ENCODE results near the gene SUB1. TPM values are rescaled to one million over a fixed set of nuclear protein-coding genes. Genes with fewer than 3 reads are reported as not detected.

SUB1 gene
- total RNA-seq, 2 donors from 2014 or later: 135 to 190 TPM

- DNase-seq (ENCODE audit: low spot score): no peak
- no peaks in the 10 kb centered on the region for H3K9me3 ChIP-seq
- no peak overlapping the region for H3K4me3 ChIP-seq
- H3K27ac ChIP-seq: no peak overlapping the region
- no peaks in the 10 kb centered on the region for H3K27me3 ChIP-seq (replicated peaks; ENCODE audit: insufficient read depth)
- 85% methylated on average over 16 of the region's 16 CpGs for WGBS
- H3K4me1 ChIP-seq (replicated peaks): no peaks in the 10 kb centered on the region
- intact Hi-C loops (cut with DNase I): no loop called here
- H3K36me3 ChIP-seq: no peaks in the 10 kb centered on the region
- TF ChIP-seq CTCF (IDR thresholded peaks at IDR 0.05) (no peak), POLR2A (IDR thresholded peaks at IDR 0.05) (no peak), POLR2AphosphoS5 (IDR thresholded peaks at IDR 0.05) (no peak)
Measured at GRCh38 chr5:32583582-32584232, 1.6 kb upstream of the SUB1 start.

- H3K36me3 ChIP-seq: no peaks in the 10 kb centered on the region
- 78% methylated on average over 6 of the region's 6 CpGs for WGBS
- H3K4me1 ChIP-seq (replicated peaks): no peaks in the 10 kb centered on the region
- no peak overlapping the region for H3K4me3 ChIP-seq
- intact Hi-C loops (cut with DNase I): loop anchor here (5.0 kb wide), 2 partner anchors 142 to 347 kb away; partner anchors contain the start of gene ZFR
- no peak overlapping the region for H3K27ac ChIP-seq
- no peaks in the 10 kb centered on the region for H3K9me3 ChIP-seq
- H3K27me3 ChIP-seq (replicated peaks; ENCODE audit: insufficient read depth): no peaks in the 10 kb centered on the region
- DNase-seq (ENCODE audit: low spot score): no peak
- no peak for TF ChIP-seq POLR2A (IDR thresholded peaks at IDR 0.05)
- no peak for TF ChIP-seq CTCF (IDR thresholded peaks at IDR 0.05)
- no peak for TF ChIP-seq POLR2AphosphoS5 (IDR thresholded peaks at IDR 0.05)
Measured at GRCh38 chr5:32584646-32585045, 711 bp upstream of the SUB1 start.

GRCh38 chr5:32585122-32585445 is 273 bp upstream of the SUB1 start:
- no peaks in the 10 kb centered on the region for H3K9me3 ChIP-seq
- no peaks in the 10 kb centered on the region for H3K4me1 ChIP-seq (replicated peaks)
- H3K36me3 ChIP-seq: no peaks in the 10 kb centered on the region
- TF ChIP-seq CTCF (IDR thresholded peaks at IDR 0.05) (no peak), POLR2AphosphoS5 (IDR thresholded peaks at IDR 0.05) (no peak), POLR2A (IDR thresholded peaks at IDR 0.05) (no peak)
- 26% methylated on average over 8 of the region's 8 CpGs for WGBS
- peak overlapping the region; percentile 77 to 100 for H3K4me3 ChIP-seq
- H3K27ac ChIP-seq: peak overlapping the region; percentile 96 to 100
- no peaks in the 10 kb centered on the region for H3K27me3 ChIP-seq (replicated peaks; ENCODE audit: insufficient read depth)
- intact Hi-C loops (cut with DNase I): loop anchor here (5.0 kb wide), 2 partner anchors 143 to 348 kb away; partner anchors contain the start of gene ZFR
- no peak for DNase-seq (ENCODE audit: low spot score)

GRCh38 chr5:32586276-32586599 is 881 bp downstream of the SUB1 start:
- under 1% methylated on average over 6 of the region's 6 CpGs for WGBS
- H3K27me3 ChIP-seq (replicated peaks; ENCODE audit: insufficient read depth): no peaks in the 10 kb centered on the region
- no peak for DNase-seq (ENCODE audit: low spot score)
- H3K9me3 ChIP-seq: no peaks in the 10 kb centered on the region
- H3K4me1 ChIP-seq (replicated peaks): no peaks in the 10 kb centered on the region
- intact Hi-C loops (cut with DNase I): loop anchor here (2.0 to 5.0 kb wide), 3 partner anchors 97 to 349 kb away; partner anchors contain the start of gene ZFR
- H3K4me3 ChIP-seq: peak overlapping the region; percentile 77 to 100
- peak overlapping the region; percentile 96 to 100 for H3K27ac ChIP-seq
- TF ChIP-seq CTCF (IDR thresholded peaks at IDR 0.05) (no peak), POLR2AphosphoS5 (IDR thresholded peaks at IDR 0.05) (no peak), POLR2A (IDR thresholded peaks at IDR 0.05) (no peak)
- no peaks in the 10 kb centered on the region for H3K36me3 ChIP-seq

GRCh38 chr5:32587067-32587551 is 1.8 kb downstream of the SUB1 start:
- Histone ChIP-seq H3K27ac (no peak overlapping the region), H3K4me3 (peak overlapping the region in 1 of 2 donors; percentile 77), H3K36me3 (no peaks in the 10 kb centered on the region), H3K9me3 (no peaks in the 10 kb centered on the region), H3K27me3 (replicated peaks; ENCODE audit: insufficient read depth) (no peaks in the 10 kb centered on the region), H3K4me1 (replicated peaks) (no peaks in the 10 kb centered on the region)
- DNase-seq (ENCODE audit: low spot score): no peak
- no peak for TF ChIP-seq CTCF (IDR thresholded peaks at IDR 0.05)
- no peak for TF ChIP-seq POLR2A (IDR thresholded peaks at IDR 0.05)
- TF ChIP-seq POLR2AphosphoS5 (IDR thresholded peaks at IDR 0.05): no peak
- intact Hi-C loops (cut with DNase I): loop anchor here (2.0 to 5.0 kb wide), 3 partner anchors 98 to 350 kb away; partner anchors contain the start of gene ZFR
- WGBS: 68% methylated on average over 6 of the region's 6 CpGs

Data from prostate gland (tissue), 2 donors.